Measurements from ENCODE around the gene SP3. TPM values are rescaled to one million over a fixed set of nuclear protein-coding genes. Genes with fewer than 3 reads are reported as not detected.

The SP3 gene
- 182 TPM for total RNA-seq (2013)
- polyA plus RNA-seq (10 to 100 TPM; 44.8 to 66.2 (median 54.2) TPM), polyA minus RNA-seq (99.1 and 110 TPM in 2 replicates), total RNA-seq (277 to 703 (median 486) reads per million in 11 experiments)

- Mint-ChIP-seq H3K4me1 (peaks cover 38% of the 10 kb centered on the region), H3K36me3 (peaks cover 15 to 18% of the 10 kb centered on the region in 2 donors), H3K4me3 (peak within 1 kb of the TSS; percentile 95 to 96), H3K27me3 (ENCODE audit: low read depth in 3 of 3) (peaks cover 0 to 2% (median 0%) of the 10 kb centered on the region in 3 donors), H3K27ac (peak within 1 kb of the TSS; percentile 92 to 100 (median 98)), H3K9me3 (peaks cover 0 to 4% (median 0%) of the 10 kb centered on the region in 7 donors)
- intact Hi-C loops (cut with micrococcal nuclease), result loop anchor here (2.0 to 10.0 kb wide), 5 partner anchors 31 to 73 kb away; no protein-coding TSS in a partner anchor
- Histone ChIP-seq H3K4me2 (replicated peaks; ENCODE audit: extremely low read depth, low read length, poor library complexity, severe bottlenecking) (peak within 1 kb of the TSS; percentile 94), H3K9ac (ENCODE audit: insufficient read depth, low read length, poor library complexity, severe bottlenecking) (peak within 1 kb of the TSS; percentile 98), H2AFZ (ENCODE audit: insufficient read depth, low read depth, low read length, poor library complexity, severe bottlenecking) (peak within 1 kb of the TSS; percentile 50), H3K4me1 (ENCODE audit: control insufficient read depth in 1 of 2, insufficient read depth in 2 of 2, low read length in 2 of 2) (peaks cover 41 to 52% of the 10 kb centered on the region in 2 donors), H3K4me3 (replicated peaks in 1 of 3; ENCODE audit: low read depth in 2 of 3, low read length in 3 of 3) (peak within 1 kb of the TSS; percentile 82 to 94 (median 86)), H4K20me1 (ENCODE audit: insufficient read depth, low read length) (peaks cover 20% of the 10 kb centered on the region), H3K27ac (ENCODE audit: low read depth in 1 of 2, low read length in 2 of 2) (peak within 1 kb of the TSS; percentile 96 to 98), H3K9me3 (replicated peaks in 1 of 2; ENCODE audit: control insufficient read depth in 1 of 2, insufficient read depth in 1 of 2, low read length in 2 of 2) (no peaks in the 10 kb centered on the region), H3K36me3 (replicated peaks in 1 of 2; ENCODE audit: control insufficient read depth in 1 of 2, insufficient read depth in 2 of 2, low read length in 2 of 2) (peaks cover 6% of the 10 kb centered on the region in 2 donors), H3K79me2 (ENCODE audit: insufficient read depth, low read length) (peaks cover 53% of the 10 kb centered on the region), H3K27me3 (ENCODE audit: control insufficient read depth in 2 of 2, insufficient read depth in 2 of 2, low read length in 2 of 2) (no peaks in the 10 kb centered on the region)
- peak; percentile 96 for DNase-seq
- no peak for TF ChIP-seq CTCF (IDR thresholded peaks at IDR 0.05)
- WGBS (ENCODE audit: insufficient coverage), result 0% methylated on average over 37 of the region's 52 CpGs
Observed at GRCh38 chr2:173965372-173966025, at the start of gene SP3. Gene SP3 (minus strand): TSS chr2:173965373. CDS start chr2:173965171, 202 bp downstream.

GRCh38 chr2:174014699-174015070 lies 49.5 kb upstream of the SP3 start:
- 70% methylated on average over 2 of the region's 2 CpGs for WGBS (ENCODE audit: insufficient coverage)
- peaks cover 75% of the 10 kb centered on the region for H3K4me1 Mint-ChIP-seq
- no peak for DNase-seq
- Histone ChIP-seq H3K4me2 (replicated peaks; ENCODE audit: extremely low read depth, low read length, poor library complexity, severe bottlenecking) (no peak overlapping the region), H2AFZ (ENCODE audit: insufficient read depth, low read depth, low read length, poor library complexity, severe bottlenecking) (no peak overlapping the region), H3K9ac (ENCODE audit: insufficient read depth, low read length, poor library complexity, severe bottlenecking) (no peak overlapping the region), H4K20me1 (ENCODE audit: insufficient read depth, low read length) (no peaks in the 10 kb centered on the region), H3K27ac (ENCODE audit: low read depth in 1 of 2, low read length in 2 of 2) (peak overlapping the region; percentile 34 to 98), H3K36me3 (replicated peaks in 1 of 2; ENCODE audit: control insufficient read depth in 1 of 2, insufficient read depth in 2 of 2, low read length in 2 of 2) (no peaks in the 10 kb centered on the region), H3K4me3 (replicated peaks in 1 of 3; ENCODE audit: low read depth in 2 of 3, low read length in 3 of 3) (no peak overlapping the region), H3K4me1 (ENCODE audit: control insufficient read depth in 1 of 2, insufficient read depth in 2 of 2, low read length in 2 of 2) (peaks cover 60 to 73% of the 10 kb centered on the region in 2 donors), H3K9me3 (replicated peaks in 1 of 2; ENCODE audit: control insufficient read depth in 1 of 2, insufficient read depth in 1 of 2, low read length in 2 of 2) (no peaks in the 10 kb centered on the region), H3K27me3 (ENCODE audit: control insufficient read depth in 2 of 2, insufficient read depth in 2 of 2, low read length in 2 of 2) (no peaks in the 10 kb centered on the region), H3K79me2 (ENCODE audit: insufficient read depth, low read length) (peaks cover 27% of the 10 kb centered on the region)
- intact Hi-C loops (cut with micrococcal nuclease), result no loop called here
- H3K36me3 Mint-ChIP-seq, result peaks cover 5 to 11% of the 10 kb centered on the region in 2 donors
- peak overlapping the region; percentile 30 to 97 (median 94) for H3K27ac Mint-ChIP-seq
- H3K4me3 Mint-ChIP-seq, result no peak overlapping the region
- no peak for TF ChIP-seq CTCF (IDR thresholded peaks at IDR 0.05)
- no peaks in the 10 kb centered on the region for H3K27me3 Mint-ChIP-seq (ENCODE audit: low read depth in 3 of 3)
- H3K9me3 Mint-ChIP-seq, result no peaks in the 10 kb centered on the region

Measured in CD14-positive monocyte (primary cell).